Activated CD8-positive, alpha-beta T cell treated with anti-CD3 and anti-CD28 coated beads for 36 hours (primary cell): ENCODE data around the gene BEAN1. TPM values are rescaled to one million over a fixed set of nuclear protein-coding genes. Genes with fewer than 3 reads are reported as not detected.

Source experiments
- ATAC-seq: fragments of 200-7000 bp; cut with Tn5 transposase; one replicate; pipeline ENCODE4 v1.10.0; 2021; ENCODE audit warnings: mild to moderate bottlenecking, moderate library complexity
- CTCF ChIA-PET: fragments of 350-600 bp; sonication (Branson Sonifier 250); formaldehyde crosslinking; loops from one replicate; lab custom pipeline; 2021; ENCODE audit warnings: antibody characterized with exemption; lab: Charles Lee
- POLR2A ChIA-PET: fragments of 350-600 bp; sonication (Branson Sonifier 250); formaldehyde crosslinking; loops from one replicate; lab custom pipeline; 2021; ENCODE audit warnings: antibody characterized with exemption; lab: Charles Lee
- DNase-seq: peaks from one replicate; pipeline ENCODE4 v3.0.0-alpha.2; 2020
- H3K27ac Mint-ChIP-seq: one replicate; pipeline ENCODE4 v1.8.0; 2021; ENCODE audit warnings: mild to moderate bottlenecking, mixed read lengths
- H3K27me3 Mint-ChIP-seq: one replicate; pipeline ENCODE4 v1.8.0; 2021; ENCODE audit warnings: mixed read lengths
- H3K36me3 Mint-ChIP-seq: one replicate; pipeline ENCODE4 v1.8.0; 2021; ENCODE audit warnings: low read depth, mixed read lengths
- H3K4me1 Mint-ChIP-seq: one replicate; pipeline ENCODE4 v1.8.0; 2021; ENCODE audit warnings: low read depth, mixed read lengths
- H3K4me3 Mint-ChIP-seq: one replicate; pipeline ENCODE4 v1.8.0; 2021; ENCODE audit warnings: mild to moderate bottlenecking, moderate library complexity, mixed read lengths
- H3K9me3 Mint-ChIP-seq: one replicate; pipeline ENCODE4 v1.8.0; 2021; ENCODE audit warnings: mixed read lengths
- intact Hi-C: fragments of 100-400 bp; cut with micrococcal nuclease; formaldehyde crosslinking; loops from one replicate; pipeline ENCODE4 v1.10.0; 2022
- total RNA-seq, 2 experiments: library from RNA; stranded (reverse); gene quantifications; one replicate each; pipeline ENCODE4 v1.2.3, GENCODE V29; 2021
- TF ChIP-seq, protein P1 (sequence below): fragments of 200-600 bp; IDR thresholded peaks from one replicate; pipeline ENCODE4 v1.8.0; 2022; ENCODE audit warnings: antibody characterized with exemption, mild to moderate bottlenecking

Gene BEAN1
- total RNA-seq, 2 experiments from 2014 or later, result not detected

DNA sequence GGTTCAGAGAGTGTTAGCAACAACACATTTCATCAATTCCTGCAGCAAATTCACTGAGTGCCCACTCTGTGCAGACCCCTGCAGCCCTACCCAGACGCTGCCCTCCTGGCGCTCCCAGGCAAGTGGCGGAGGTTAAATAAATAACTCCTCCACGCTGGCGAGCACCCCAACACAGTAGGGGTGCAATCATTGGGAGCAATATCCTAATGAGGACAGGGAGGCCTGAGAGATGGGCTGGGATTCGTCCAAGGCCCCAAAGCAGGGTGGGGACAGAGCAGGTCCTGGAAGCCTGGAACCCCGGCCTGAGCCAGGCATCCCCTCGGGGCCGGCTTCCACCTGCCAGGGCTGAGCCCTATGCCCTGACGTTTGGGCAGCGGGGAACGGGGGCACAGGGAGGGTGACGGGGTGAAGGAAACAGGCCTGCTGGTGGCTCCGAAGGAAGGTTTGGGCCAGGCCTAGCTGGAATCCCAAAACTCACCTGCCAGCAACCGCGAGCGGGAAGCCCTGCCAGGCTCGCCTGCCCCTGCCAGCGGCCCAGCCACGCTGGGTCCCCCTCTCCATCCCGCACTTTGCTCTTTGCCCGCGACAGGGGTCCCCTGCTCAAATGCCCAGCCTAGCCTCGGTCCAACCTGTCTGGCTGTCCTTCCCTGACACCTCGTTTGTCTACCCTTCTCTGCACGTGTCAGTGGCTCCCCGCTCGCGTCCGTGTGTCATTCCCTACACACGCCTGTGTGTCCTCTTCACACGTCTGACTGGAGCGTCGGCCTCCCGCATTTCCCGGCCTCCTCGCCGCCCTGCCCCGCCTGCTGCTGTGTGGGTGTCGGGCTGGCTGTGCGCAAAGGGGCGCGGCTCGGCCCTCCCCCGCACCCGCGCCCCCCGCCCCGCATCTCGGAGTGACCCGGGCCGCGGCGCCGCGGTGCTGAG, 721 bp upstream of the BEAN1 start:
- no peak overlapping the region for H3K4me3 Mint-ChIP-seq
- DNase-seq, result no peak
- no peaks in the 10 kb centered on the region for H3K36me3 Mint-ChIP-seq
- CTCF ChIA-PET, result interaction anchor here (1.5 kb wide), 1 partner anchor 19 kb away, joined by 4 read pairs; no protein-coding TSS in a partner anchor
- H3K27ac Mint-ChIP-seq, result no peak overlapping the region
- H3K27me3 Mint-ChIP-seq, result peaks cover 51% of the 10 kb centered on the region
- POLR2A ChIA-PET, result no interaction called here
- intact Hi-C loops, result no loop called here
- peak; percentile 19 for ATAC-seq
- H3K9me3 Mint-ChIP-seq, result no peaks in the 10 kb centered on the region
- TF ChIP-seq, protein P1, sequence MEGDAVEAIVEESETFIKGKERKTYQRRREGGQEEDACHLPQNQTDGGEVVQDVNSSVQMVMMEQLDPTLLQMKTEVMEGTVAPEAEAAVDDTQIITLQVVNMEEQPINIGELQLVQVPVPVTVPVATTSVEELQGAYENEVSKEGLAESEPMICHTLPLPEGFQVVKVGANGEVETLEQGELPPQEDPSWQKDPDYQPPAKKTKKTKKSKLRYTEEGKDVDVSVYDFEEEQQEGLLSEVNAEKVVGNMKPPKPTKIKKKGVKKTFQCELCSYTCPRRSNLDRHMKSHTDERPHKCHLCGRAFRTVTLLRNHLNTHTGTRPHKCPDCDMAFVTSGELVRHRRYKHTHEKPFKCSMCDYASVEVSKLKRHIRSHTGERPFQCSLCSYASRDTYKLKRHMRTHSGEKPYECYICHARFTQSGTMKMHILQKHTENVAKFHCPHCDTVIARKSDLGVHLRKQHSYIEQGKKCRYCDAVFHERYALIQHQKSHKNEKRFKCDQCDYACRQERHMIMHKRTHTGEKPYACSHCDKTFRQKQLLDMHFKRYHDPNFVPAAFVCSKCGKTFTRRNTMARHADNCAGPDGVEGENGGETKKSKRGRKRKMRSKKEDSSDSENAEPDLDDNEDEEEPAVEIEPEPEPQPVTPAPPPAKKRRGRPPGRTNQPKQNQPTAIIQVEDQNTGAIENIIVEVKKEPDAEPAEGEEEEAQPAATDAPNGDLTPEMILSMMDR, result no peak
- H3K4me1 Mint-ChIP-seq, result peaks cover 6% of the 10 kb centered on the region

DNA sequence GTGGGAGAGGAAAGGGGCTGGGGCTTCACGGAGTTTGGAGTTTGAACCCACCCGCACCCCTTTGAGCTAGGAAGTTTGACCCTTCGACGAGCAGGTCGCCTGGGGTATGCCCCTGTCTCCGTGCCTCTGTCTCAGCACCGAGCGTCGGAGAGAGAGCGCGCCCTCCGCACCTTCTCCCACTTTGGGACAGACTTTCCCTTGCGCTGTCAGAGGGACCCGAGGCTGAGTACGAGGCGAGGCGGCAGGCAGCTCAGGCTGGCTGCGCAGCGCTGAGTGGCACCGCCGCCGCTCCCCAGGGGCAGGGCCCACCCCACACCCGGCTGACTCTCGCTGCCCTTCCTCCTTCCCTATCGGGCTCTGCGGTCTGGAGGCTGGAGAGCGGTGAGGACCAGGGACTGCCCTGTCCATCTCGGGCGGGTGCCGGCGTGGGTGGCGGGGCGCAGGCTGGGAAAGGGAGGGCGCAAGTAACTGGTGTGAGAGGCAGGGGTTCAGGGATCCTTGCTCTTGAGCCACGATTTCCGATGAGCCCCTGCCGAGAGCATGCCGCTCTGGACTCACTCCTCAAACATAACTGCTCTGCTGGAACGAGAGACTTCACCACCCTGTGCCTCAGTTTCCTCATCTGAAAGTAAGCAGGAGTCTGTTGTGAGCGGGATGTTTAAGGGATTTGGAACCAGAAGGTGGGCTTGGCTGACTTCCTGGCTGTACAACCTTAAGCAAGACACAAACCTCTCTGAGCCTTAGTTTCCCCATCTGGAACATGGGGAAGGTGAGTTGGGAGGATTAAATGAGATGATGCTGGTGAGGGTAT, 981 bp downstream of the BEAN1 start:
- H3K27me3 Mint-ChIP-seq, result peaks cover 59% of the 10 kb centered on the region
- no peak overlapping the region for H3K4me3 Mint-ChIP-seq
- H3K36me3 Mint-ChIP-seq, result no peaks in the 10 kb centered on the region
- ChIA-PET POLR2A (no interaction called here), CTCF (interaction anchor here (0.8 to 1.2 kb wide), 2 partner anchors 21 to 49 kb away, joined by 4 to 5 read pairs; no protein-coding TSS in a partner anchor)
- peak; percentile 4 for DNase-seq
- H3K4me1 Mint-ChIP-seq, result peaks cover 6% of the 10 kb centered on the region
- peak; percentile 54 for ATAC-seq
- intact Hi-C loops, result no loop called here
- TF ChIP-seq, protein P1, result no peak
- no peaks in the 10 kb centered on the region for H3K9me3 Mint-ChIP-seq
- H3K27ac Mint-ChIP-seq, result no peak overlapping the region

DNA sequence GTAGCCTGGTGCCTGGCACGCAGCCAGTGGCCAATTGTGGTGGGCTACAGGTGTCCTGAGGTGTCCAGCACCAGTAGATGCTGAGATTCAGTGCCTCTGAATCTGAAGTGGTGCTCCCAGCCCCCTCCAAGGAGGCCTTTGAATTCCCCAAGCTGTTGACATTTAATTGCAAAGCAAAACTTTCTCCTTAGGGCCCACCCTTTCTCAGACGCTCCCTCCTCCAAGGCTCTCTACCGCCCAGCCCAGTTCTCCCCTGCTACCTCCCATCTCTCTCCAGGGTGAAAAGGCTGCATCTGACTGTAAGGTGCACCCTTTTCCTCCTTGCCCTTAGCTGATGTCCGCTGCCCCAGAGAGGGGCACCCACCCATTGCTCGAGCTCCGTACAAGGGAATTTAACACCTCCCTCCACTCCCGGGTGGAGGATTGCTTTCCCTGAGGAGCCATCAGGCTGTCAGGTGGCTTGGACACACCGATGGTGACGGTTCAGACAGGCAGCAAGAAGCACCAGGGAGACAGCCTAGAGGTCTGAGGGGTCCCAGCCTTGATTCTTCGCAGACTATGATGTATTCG, 1.7 kb downstream of the BEAN1 start:
- H3K4me1 Mint-ChIP-seq, result peaks cover 6% of the 10 kb centered on the region
- H3K9me3 Mint-ChIP-seq, result no peaks in the 10 kb centered on the region
- TF ChIP-seq, protein P1, result no peak
- H3K36me3 Mint-ChIP-seq, result no peaks in the 10 kb centered on the region
- intact Hi-C loops, result no loop called here
- no peak for DNase-seq
- no peak overlapping the region for H3K27ac Mint-ChIP-seq
- ChIA-PET POLR2A (no interaction called here), CTCF (interaction anchor here (1.2 kb wide), 1 partner anchor 48 kb away, joined by 4 read pairs; no protein-coding TSS in a partner anchor)
- H3K4me3 Mint-ChIP-seq, result no peak overlapping the region
- peaks cover 62% of the 10 kb centered on the region for H3K27me3 Mint-ChIP-seq
- no peak for ATAC-seq

DNA sequence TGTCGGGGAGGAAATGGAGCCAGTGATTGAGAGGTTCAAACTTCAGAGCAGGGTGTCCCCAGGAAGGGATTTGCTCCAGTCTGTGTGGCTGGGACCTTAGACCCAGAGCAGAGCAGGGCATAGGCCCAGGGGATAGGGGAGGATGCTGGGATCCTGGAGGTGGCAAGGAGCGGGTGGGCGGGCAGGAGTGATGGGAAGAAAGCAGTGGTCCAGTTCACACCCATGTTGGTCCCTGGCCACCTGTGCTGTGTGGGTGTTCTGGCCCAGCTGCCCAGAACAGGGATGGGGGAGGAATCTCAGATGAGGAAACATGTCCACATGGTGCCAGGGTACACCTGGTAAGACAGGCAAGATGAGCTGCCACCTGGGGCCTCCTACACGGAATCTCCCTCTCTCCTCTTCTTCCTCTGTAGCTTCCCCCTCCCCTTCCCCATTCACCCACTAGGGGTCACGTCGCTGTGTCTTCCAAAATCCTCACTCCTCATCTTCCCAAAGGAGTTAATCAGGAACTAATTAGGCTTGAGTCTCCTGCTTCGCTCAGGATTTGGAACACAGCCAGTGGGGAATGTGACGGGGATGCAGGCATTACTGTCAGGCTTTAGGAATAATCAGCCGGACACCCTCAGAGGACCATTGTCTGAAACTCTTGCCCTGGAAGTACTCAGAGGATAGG, 2.3 kb downstream of the BEAN1 start:
- CTCF ChIA-PET, result no interaction called here
- Mint-ChIP-seq H3K27ac (no peak overlapping the region), H3K4me3 (no peak overlapping the region), H3K4me1 (peaks cover 6% of the 10 kb centered on the region), H3K27me3 (peaks cover 61% of the 10 kb centered on the region), H3K9me3 (no peaks in the 10 kb centered on the region), H3K36me3 (no peaks in the 10 kb centered on the region)
- DNase-seq (no peak), ATAC-seq (no peak)
- TF ChIP-seq, protein P1, result no peak
- intact Hi-C loops, result no loop called here
- POLR2A ChIA-PET, result no interaction called here
